GM18508 (cell line): ENCODE data around the gene HOXC4.
"Not testable (repeated sequence)": the region's sequence is repeated elsewhere in the genome, so short reads cannot be mapped to it uniquely, and the experiment has no call there.

Experiments
- ATAC-seq: cut with Tn5 transposase; IDR thresholded peaks from one replicate; pipeline ENCODE4 v1.9.1; 2021; ENCODE audit warnings: moderate number of reproducible peaks; ENCODE audit not compliant: insufficient read depth, unreplicated experiment

The HOXC4 gene

GRCh38 chr12:54052438-54053002 is 1.1 kb upstream of the HOXC4 start:
- ATAC-seq: no peak

GRCh38 chr12:54053003-54053750 is 458 bp upstream of the HOXC4 start:
- ATAC-seq: peak; percentile 56

- no peak for ATAC-seq
These were observed 1.1 kb downstream of the HOXC4 start for GRCh38 chr12:54054742-54055194.

GRCh38 chr12:54055552-54055951 is 1.9 kb downstream of the HOXC4 start:
- ATAC-seq: no peak

GRCh38 chr12:54056110-54056509 is 2.5 kb downstream of the HOXC4 start:
- ATAC-seq: no peak

- ATAC-seq: no peak
These were observed 4.6 kb downstream of the HOXC4 start for GRCh38 chr12:54058128-54058768.

- ATAC-seq: no peak
These were observed 6.0 kb downstream of the HOXC4 start for GRCh38 chr12:54059668-54060067.

GRCh38 chr12:54060174-54060974 is 6.7 kb downstream of the HOXC4 start:
- no peak for ATAC-seq

- no peak for ATAC-seq
These were observed 7.5 kb downstream of the HOXC4 start for GRCh38 chr12:54060975-54061778.

- no peak for ATAC-seq
These were observed 12.0 kb downstream of the HOXC4 start for GRCh38 chr12:54065677-54066076.

GRCh38 chr12:54066408-54066807 is 12.8 kb downstream of the HOXC4 start:
- no peak for ATAC-seq

GRCh38 chr12:54068418-54069070 is 14.9 kb downstream of the HOXC4 start:
- no peak for ATAC-seq

GRCh38 chr12:54071942-54072341 is 18.3 kb downstream of the HOXC4 start:
- ATAC-seq: no peak

- ATAC-seq: no peak
These were observed 20.7 kb downstream of the HOXC4 start for GRCh38 chr12:54074308-54074707.

GRCh38 chr12:54075409-54075808 is 21.8 kb downstream of the HOXC4 start:
- ATAC-seq: no peak

GRCh38 chr12:54075974-54076373 is 22.3 kb downstream of the HOXC4 start:
- no peak for ATAC-seq

- ATAC-seq: not testable (repeated sequence)
These were observed 24.2 kb downstream of the HOXC4 start for GRCh38 chr12:54077843-54078242.

GRCh38 chr12:54079115-54079514 is 25.5 kb downstream of the HOXC4 start:
- ATAC-seq: not testable (repeated sequence)
